Stomach (tissue), 9 donors: Measurements from ENCODE around the gene PRKN. TPM values are rescaled to one million over a fixed set of nuclear protein-coding genes. Genes with fewer than 3 reads are reported as not detected.

Experiments used
- DNase-seq, 2 donors: peaks; one replicate each; pipeline versions ENCODE4 v3.0.0 to v3.0.0-alpha.2; 2013 to 2019
- H3K27ac ChIP-seq, 5 donors: fragments of 200-600 bp in 4 of 5; sonication (generic) in 4 of 5; one replicate each; pipeline ENCODE4 v1.5.1; 2013 to 2019; ENCODE audit warnings: mild to moderate bottlenecking in 1 of 5, moderate library complexity in 1 of 5
- H3K27me3 ChIP-seq, 3 donors: fragments of 200-600 bp; sonication (generic); one replicate each; pipeline ENCODE4 v1.5.1; 2017 to 2019; ENCODE audit warnings: mixed run types in 1 of 3
- H3K36me3 ChIP-seq, 4 donors: fragments of 200-600 bp; sonication (generic); 1 replicate in 3 of 4; 2 replicates in 1 of 4; pipeline ENCODE4 v1.5.1; 2016 to 2019
- H3K4me1 ChIP-seq, 4 donors: fragments of 200-600 bp; sonication (generic); one replicate each; pipeline ENCODE4 v1.5.1; 2016 to 2019
- H3K4me3 ChIP-seq, 4 donors: fragments of 200-600 bp; sonication (generic) in 3 of 4; one replicate each; pipeline ENCODE4 v1.5.1; 2016 to 2019; ENCODE audit warnings: mild to moderate bottlenecking in 1 of 4
- H3K9me3 ChIP-seq, 4 donors: fragments of 200-600 bp; sonication (generic); one replicate each; pipeline ENCODE4 v1.5.1; 2016 to 2019
- CTCF ChIP-seq, 7 experiments: fragments of 450-650 bp in 4 of 7; fragments of 200-600 bp in 3 of 7; sonication (generic) in 3 of 7; IDR thresholded peaks; one replicate each; pipeline ENCODE4 v1.5.1; 2016 to 2019; ENCODE audit warnings: antibody characterized with exemption in 7 of 7, control low read depth in 2 of 7, mild to moderate bottlenecking in 1 of 7
- EP300 ChIP-seq: sonication (generic); formaldehyde crosslinking; IDR thresholded peaks from one replicate; pipeline ENCODE4 v1.6.1; 2017; ENCODE audit warnings: antibody characterized with exemption
- POLR2A ChIP-seq, 4 donors: fragments of 450-650 bp; IDR thresholded peaks; one replicate each; pipeline ENCODE4 v1.6.1; 2016; ENCODE audit warnings: antibody characterized with exemption in 4 of 4, control low read depth in 2 of 4, mild to moderate bottlenecking in 1 of 4, moderate library complexity in 1 of 4
- POLR2AphosphoS5 ChIP-seq, 3 donors: sonication (generic); formaldehyde crosslinking; IDR thresholded peaks; one replicate each; pipeline ENCODE4 v1.6.1; 2016; ENCODE audit warnings: antibody characterized with exemption in 3 of 3
- WGBS, 5 donors: extraction: QIAGEN DNeasy Blood & Tissue Kit in 3 of 5; methylation state at CpG; one replicate each; pipeline versions ENCODE4 v1.1.5 to v1.1.7; 2013 to 2018; 5-methylcytosine and 5-hydroxymethylcytosine counted together
- intact Hi-C: fragments of 100-400 bp; cut with DNase I; formaldehyde crosslinking; loops from one replicate; pipeline ENCODE4 v1.15.1; 2023; ENCODE audit warnings: low total_unique reads
- polyA plus RNA-seq, 3 donors: library from polyadenylated mRNA; stranded (reverse); fragments of 200-250 nt; gene quantifications; one replicate each; pipeline ENCODE4 v1.2.3, GENCODE V29; 2013
- total RNA-seq, 5 donors: library from RNA; depleted of rRNA; stranded (reverse); fragments of >200 nt; gene quantifications; one replicate each; pipeline versions ENCODE4 v1.1.0 to v1.2.3, GENCODE V29; 2014 to 2016
- donor health status: healthy with polysubstance abuse.
- donor health status: Bipolar disorder and iron deficiency.
- donor health status: healthy.

The PRKN gene
- total and polyA plus RNA-seq, 8 donors, result 0.68 to 19.8 (median 9.5) TPM

GRCh38 chr6:162684961-162685360 is 42.6 kb downstream of the PRKN start:
- Histone ChIP-seq H3K4me1 (peaks cover 0 to 5% (median 4%) of the 10 kb centered on the region in 4 donors), H3K4me3 (no peak overlapping the region), H3K27ac (no peak overlapping the region), H3K27me3 (no peaks in the 10 kb centered on the region), H3K36me3 (no peaks in the 10 kb centered on the region), H3K9me3 (no peaks in the 10 kb centered on the region)
- no peak for DNase-seq
- TF ChIP-seq CTCF (IDR thresholded peaks at IDR 0.05) (no peak), POLR2A (IDR thresholded peaks at IDR 0.05) (no peak), EP300 (no peak), POLR2AphosphoS5 (IDR thresholded peaks at IDR 0.05) (no peak)
- WGBS, 5 donors, result 85 to 89% (median 88%) methylated on average over 3 of the region's 3 CpGs
- intact Hi-C loops, result no loop called here

GRCh38 chr6:162684052-162684451 is 43.5 kb downstream of the PRKN start:
- Histone ChIP-seq H3K27ac (no peak overlapping the region), H3K4me3 (no peak overlapping the region), H3K27me3 (no peaks in the 10 kb centered on the region), H3K36me3 (no peaks in the 10 kb centered on the region), H3K9me3 (no peaks in the 10 kb centered on the region), H3K4me1 (peaks cover 0 to 5% (median 4%) of the 10 kb centered on the region in 4 donors)
- TF ChIP-seq CTCF (IDR thresholded peaks at IDR 0.05) (no peak), POLR2A (IDR thresholded peaks at IDR 0.05) (no peak), POLR2AphosphoS5 (IDR thresholded peaks at IDR 0.05) (no peak)
- WGBS, 5 donors, result 63 to 78% (median 64%) methylated on average over 1 of the region's 1 CpG
- intact Hi-C loops, result no loop called here
- no peak for DNase-seq

- Histone ChIP-seq H3K4me1 (peaks cover 0 to 5% (median 4%) of the 10 kb centered on the region in 4 donors), H3K27me3 (no peaks in the 10 kb centered on the region), H3K36me3 (no peaks in the 10 kb centered on the region), H3K9me3 (no peaks in the 10 kb centered on the region), H3K27ac (no peak overlapping the region), H3K4me3 (no peak overlapping the region)
- intact Hi-C loops, result no loop called here
- no peak for TF ChIP-seq CTCF (IDR thresholded peaks at IDR 0.05)
- no peak for TF ChIP-seq POLR2A (IDR thresholded peaks at IDR 0.05)
- TF ChIP-seq EP300, result no peak
- TF ChIP-seq POLR2AphosphoS5 (IDR thresholded peaks at IDR 0.05), result no peak
- no peak for DNase-seq
- 51 to 66% (median 56%) methylated on average over 4 of the region's 4 CpGs for WGBS, 5 donors
Observed at GRCh38 chr6:162683135-162683534, 44.4 kb downstream of the PRKN start.

- Histone ChIP-seq H3K36me3 (no peaks in the 10 kb centered on the region), H3K4me3 (no peak overlapping the region), H3K27me3 (no peaks in the 10 kb centered on the region), H3K9me3 (no peaks in the 10 kb centered on the region), H3K4me1 (peaks cover 0 to 5% (median 4%) of the 10 kb centered on the region in 4 donors), H3K27ac (no peak overlapping the region)
- no peak for TF ChIP-seq POLR2AphosphoS5 (IDR thresholded peaks at IDR 0.05)
- no peak for TF ChIP-seq CTCF (IDR thresholded peaks at IDR 0.05)
- 18 to 54% (median 34%) methylated on average over 1 of the region's 1 CpG for WGBS, 5 donors
- DNase-seq, result no peak
- intact Hi-C loops, result no loop called here
Observed at GRCh38 chr6:162681447-162681846, 46.1 kb downstream of the PRKN start.
